Testis (tissue), 3 donors: ENCODE results near the gene DAAM2. TPM values are rescaled to one million over a fixed set of nuclear protein-coding genes. Genes with fewer than 3 reads are reported as not detected.

Experiments used
- DNase-seq: peaks from one replicate; pipeline ENCODE4 v3.0.0-alpha.2; 2019
- H3K27ac ChIP-seq, 2 donors: fragments of 200-600 bp; sonication (generic); one replicate each; pipeline ENCODE4 v1.5.1; 2019
- H3K27me3 ChIP-seq: fragments of 200-600 bp; sonication (generic); one replicate; pipeline ENCODE4 v1.5.1; 2019
- H3K36me3 ChIP-seq: fragments of 200-600 bp; sonication (generic); one replicate; pipeline ENCODE4 v1.5.1; 2017; ENCODE audit warnings: low read depth; ENCODE audit errors: missing control alignments
- H3K4me1 ChIP-seq: fragments of 200-600 bp; sonication (generic); one replicate; pipeline ENCODE4 v1.5.1; 2019
- H3K4me3 ChIP-seq, 2 donors: fragments of 200-600 bp; sonication (generic); one replicate each; pipeline ENCODE4 v1.5.1; 2017 to 2019
- H3K9me3 ChIP-seq: fragments of 200-600 bp; sonication (generic); one replicate; pipeline ENCODE4 v1.5.1; 2017
- CTCF ChIP-seq, 3 experiments: fragments of 450-650 bp in 2 of 3; fragments of 200-600 bp in 1 of 3; sonication (generic) in 1 of 3; IDR thresholded peaks; one replicate each; pipeline ENCODE4 v1.5.1; 2016 to 2019; ENCODE audit warnings: antibody characterized with exemption in 3 of 3, mild to moderate bottlenecking in 2 of 3, moderate library complexity in 1 of 3
- POLR2A ChIP-seq: fragments of 450-650 bp; IDR thresholded peaks from one replicate; pipeline ENCODE4 v1.6.1; 2017; ENCODE audit warnings: antibody characterized with exemption, mild to moderate bottlenecking, moderate library complexity
- WGBS, 2 donors: methylation state at CpG; one replicate each; pipeline ENCODE4 v1.1.5; 2018; 5-methylcytosine and 5-hydroxymethylcytosine counted together
- intact Hi-C: fragments of 100-400 bp; cut with DNase I; formaldehyde crosslinking; loops from one replicate; pipeline ENCODE4 v1.15.1; 2023; ENCODE audit warnings: low total_unique reads
- polyA plus RNA-seq: library from polyadenylated mRNA; stranded (reverse); fragments of 350-450 nt; fragmentation: Illumina TruSeq; extraction: RNeasy Lipid Tissue Mini Kit (QIAGEN cat#74804); gene quantifications from one replicate; pipeline ENCODE4 v1.2.3, GENCODE V29; 2014; ENCODE audit warnings: low read depth, low replicate concordance; ENCODE audit not compliant: insufficient read depth
- total RNA-seq, 2 donors: library from RNA; depleted of rRNA; stranded (reverse); fragments of >200 nt; gene quantifications; one replicate each; pipeline ENCODE4 v1.2.3, GENCODE V29; 2016

Gene DAAM2
- total and polyA plus RNA-seq, 3 donors from 2014 or later: 37.4 to 66.1 (median 64.5) TPM

- 95 to 100% methylated on average over 4 of the region's 4 CpGs for WGBS, 2 donors
- H3K27me3 ChIP-seq: no peaks in the 10 kb centered on the region
- no peak overlapping the region for H3K27ac ChIP-seq
- no peaks in the 10 kb centered on the region for H3K9me3 ChIP-seq
- no peak overlapping the region for H3K4me3 ChIP-seq
- TF ChIP-seq POLR2A: no peak
- no peak for TF ChIP-seq CTCF (IDR thresholded peaks at IDR 0.05)
- DNase-seq: no peak
- H3K36me3 ChIP-seq: no peaks in the 10 kb centered on the region
- intact Hi-C loops: no loop called here
- H3K4me1 ChIP-seq: no peaks in the 10 kb centered on the region
Measured at GRCh38 chr6:39912446-39912845, 120.3 kb downstream of the DAAM2 start.

- Histone ChIP-seq H3K36me3 (no peaks in the 10 kb centered on the region), H3K27ac (no peak overlapping the region), H3K4me3 (no peak overlapping the region), H3K9me3 (no peaks in the 10 kb centered on the region), H3K27me3 (no peaks in the 10 kb centered on the region), H3K4me1 (no peaks in the 10 kb centered on the region)
- intact Hi-C loops: no loop called here
- DNase-seq: no peak
- TF ChIP-seq POLR2A: no peak
- WGBS, 2 donors: 93 to 96% methylated on average over 11 to 12 of the region's 12 CpGs
Measured at GRCh38 chr6:39913391-39913916, 121.3 kb downstream of the DAAM2 start.

GRCh38 chr6:39914239-39914638, 122.1 kb downstream of the DAAM2 start:
- Histone ChIP-seq H3K36me3 (no peaks in the 10 kb centered on the region), H3K4me1 (no peaks in the 10 kb centered on the region), H3K27me3 (no peaks in the 10 kb centered on the region), H3K4me3 (no peak overlapping the region), H3K9me3 (no peaks in the 10 kb centered on the region), H3K27ac (no peak overlapping the region)
- no peak for DNase-seq
- 98% methylated on average over 3 of the region's 3 CpGs for WGBS, 2 donors
- intact Hi-C loops: no loop called here
- TF ChIP-seq POLR2A (no peak), CTCF (IDR thresholded peaks at IDR 0.05) (no peak)

- no peak overlapping the region for H3K27ac ChIP-seq
- TF ChIP-seq POLR2A (no peak), CTCF (IDR thresholded peaks at IDR 0.05) (no peak)
- no peak for DNase-seq
- intact Hi-C loops: no loop called here
- 94 to 97% methylated on average over 5 of the region's 5 CpGs for WGBS, 2 donors
- H3K9me3 ChIP-seq: no peaks in the 10 kb centered on the region
- no peaks in the 10 kb centered on the region for H3K27me3 ChIP-seq
- H3K36me3 ChIP-seq: no peaks in the 10 kb centered on the region
- H3K4me3 ChIP-seq: no peak overlapping the region
- H3K4me1 ChIP-seq: no peaks in the 10 kb centered on the region
Measured at GRCh38 chr6:39915866-39916265, 123.7 kb downstream of the DAAM2 start.

- Histone ChIP-seq H3K27me3 (no peaks in the 10 kb centered on the region), H3K9me3 (no peaks in the 10 kb centered on the region), H3K36me3 (no peaks in the 10 kb centered on the region), H3K27ac (no peak overlapping the region), H3K4me1 (no peaks in the 10 kb centered on the region), H3K4me3 (no peak overlapping the region)
- intact Hi-C loops: no loop called here
- DNase-seq: no peak
- no peak for TF ChIP-seq CTCF (IDR thresholded peaks at IDR 0.05)
- no peak for TF ChIP-seq POLR2A
- WGBS, 2 donors: 77 to 87% methylated on average over 4 of the region's 4 CpGs
Measured at GRCh38 chr6:39917329-39917728, 125.2 kb downstream of the DAAM2 start.
